ENCODE data around the gene BTRC.

The BTRC gene

DNA sequence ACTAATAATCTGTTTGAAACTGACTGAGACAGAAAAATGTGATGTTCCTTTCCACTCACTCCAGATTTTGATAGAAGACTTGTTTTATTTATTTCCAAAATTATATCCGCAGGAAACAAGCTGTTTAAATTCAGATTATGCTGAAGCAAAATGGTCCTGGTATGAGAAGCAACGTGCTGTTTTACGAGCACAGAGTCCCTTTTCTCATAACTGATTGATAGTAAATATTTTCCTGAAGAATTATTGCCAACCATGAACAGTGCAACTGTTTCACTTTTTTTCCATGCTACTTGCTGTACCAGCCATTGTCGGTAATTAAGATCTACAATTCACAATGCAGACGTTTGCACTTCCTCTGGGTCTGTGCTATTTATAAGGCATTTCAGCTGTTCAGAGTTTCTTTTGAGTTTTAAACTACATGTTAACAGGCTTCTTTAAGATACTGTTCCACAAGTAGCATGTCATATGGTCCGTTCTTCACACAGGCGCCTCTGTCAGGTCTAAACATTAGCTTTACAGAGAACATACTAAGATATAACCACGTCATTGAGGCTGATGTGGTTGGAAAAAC lies 130.3 kb downstream of the BTRC start:
- DNase-seq (ENCODE audit: low read depth), result no peak

DNA sequence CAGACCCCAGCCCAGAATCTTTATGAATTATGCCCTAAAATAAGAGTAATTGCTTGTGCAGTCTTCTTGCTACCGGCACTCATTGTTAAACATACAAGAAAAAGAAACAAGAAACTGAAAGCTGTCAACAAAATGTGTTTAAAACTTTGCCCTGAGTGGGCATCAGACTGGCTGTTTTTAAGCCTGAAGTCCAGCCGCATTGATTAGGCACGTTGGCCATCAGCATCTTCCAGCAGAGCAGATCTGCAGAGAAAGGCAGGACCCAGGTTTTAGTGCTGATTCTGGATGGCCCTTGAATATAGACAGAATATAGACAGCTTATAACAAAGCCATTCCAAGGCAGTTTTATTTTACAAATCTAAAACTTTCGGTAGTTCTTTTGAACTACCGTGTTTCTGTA lies 131.2 kb downstream of the BTRC start:
- DNase-seq (ENCODE audit: low read depth), result no peak

DNA sequence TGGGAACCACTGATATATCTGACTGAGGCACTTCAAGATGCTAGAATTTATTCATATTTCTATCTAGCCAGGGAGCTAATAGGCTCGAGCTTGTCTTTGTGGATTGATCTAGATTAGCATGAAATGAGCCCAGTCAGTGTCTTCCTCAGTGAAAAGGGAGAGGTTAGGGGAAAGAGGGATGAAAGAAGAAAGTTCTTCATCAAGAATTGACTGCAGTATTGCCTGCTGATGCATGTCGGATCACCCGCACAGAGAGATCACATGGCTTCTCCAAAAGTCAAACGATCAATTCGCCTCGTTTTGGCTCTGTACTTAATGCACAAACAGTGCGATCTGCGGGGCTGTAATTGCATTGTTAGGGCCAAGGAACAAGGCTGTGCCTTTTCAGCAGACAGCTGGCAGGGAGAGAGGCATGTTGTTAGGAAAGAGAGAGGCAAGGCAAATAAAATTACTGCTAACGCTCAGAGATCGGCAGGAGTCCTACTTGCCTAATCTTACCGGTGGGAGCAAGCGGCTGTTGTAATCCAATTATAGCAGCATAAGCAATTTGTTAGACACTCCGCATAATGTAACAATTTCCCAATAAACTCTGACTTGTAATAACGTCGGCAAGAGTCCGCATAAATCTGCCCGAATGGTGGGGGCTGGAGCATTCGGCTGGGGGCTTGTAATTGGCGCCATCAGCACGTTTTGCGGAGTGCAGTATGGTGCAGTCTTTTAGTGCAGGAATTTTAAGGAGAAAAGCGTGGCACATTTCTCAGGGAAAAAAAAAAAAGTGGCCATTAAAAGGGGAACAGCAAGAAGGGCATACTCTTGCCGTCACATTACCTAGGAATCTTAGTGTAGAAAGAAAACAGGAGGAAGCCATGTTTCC lies 132.0 kb downstream of the BTRC start:
- DNase-seq (ENCODE audit: low read depth), result no peak

DNA sequence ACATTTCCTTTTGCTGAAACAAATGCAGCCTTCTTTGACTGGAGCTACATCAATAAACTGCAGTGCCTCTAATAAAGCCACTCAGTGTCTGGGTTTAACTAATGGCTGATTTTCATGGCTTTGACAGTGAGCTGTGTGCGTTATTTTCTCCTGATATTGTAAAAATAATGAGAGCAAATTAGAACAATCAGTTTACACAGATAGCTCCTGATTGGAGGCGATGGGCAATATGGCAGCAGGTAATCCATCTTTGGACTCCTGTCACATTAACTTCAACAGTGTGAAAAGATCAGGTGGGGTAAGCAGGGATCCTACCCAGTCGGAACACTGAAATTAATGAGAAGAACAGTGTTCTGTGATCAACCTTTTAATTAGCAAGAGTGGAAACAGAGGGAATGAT lies 133.4 kb downstream of the BTRC start:
- no peak for DNase-seq (ENCODE audit: low read depth)

DNA sequence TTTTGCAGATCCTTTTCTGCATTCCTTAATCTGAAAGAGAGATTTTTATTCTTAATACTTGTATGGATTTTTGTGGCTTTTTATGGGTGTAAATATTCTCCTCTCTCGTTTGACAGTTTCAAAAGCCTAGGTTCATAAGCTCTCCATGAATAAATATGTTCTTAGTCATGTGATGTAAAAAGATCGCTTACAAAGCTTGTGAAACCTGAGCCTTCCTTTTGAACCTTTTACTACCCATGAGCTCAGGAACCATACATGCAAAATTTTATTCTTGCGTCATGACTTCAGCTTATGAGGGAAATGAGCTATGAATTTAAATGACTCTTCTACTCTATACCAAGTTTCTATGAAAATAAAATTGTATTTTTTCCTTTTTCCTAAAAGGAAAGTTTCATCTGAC lies 135.4 kb downstream of the BTRC start:
- DNase-seq (ENCODE audit: low read depth), result no peak

DNA sequence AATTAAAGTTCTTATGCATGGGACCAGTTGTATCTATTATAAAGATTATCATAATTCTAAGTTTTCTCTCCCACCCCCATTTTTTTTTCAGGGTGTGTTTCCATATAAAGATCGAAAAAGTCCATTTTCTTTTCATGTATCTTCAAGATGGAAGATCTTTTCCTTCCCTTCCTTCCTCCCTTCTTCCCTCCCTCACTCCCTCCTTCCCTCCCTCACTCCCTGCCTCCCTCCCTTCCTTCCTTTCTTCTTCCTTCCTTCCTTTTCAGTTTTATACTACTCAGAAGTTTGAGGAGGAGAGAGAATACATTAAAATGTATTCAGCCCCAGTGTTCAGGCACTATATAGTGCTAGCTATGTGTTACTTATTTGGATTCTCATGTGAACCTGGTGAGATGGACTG lies 136.1 kb downstream of the BTRC start:
- no peak for DNase-seq (ENCODE audit: low read depth)

DNA sequence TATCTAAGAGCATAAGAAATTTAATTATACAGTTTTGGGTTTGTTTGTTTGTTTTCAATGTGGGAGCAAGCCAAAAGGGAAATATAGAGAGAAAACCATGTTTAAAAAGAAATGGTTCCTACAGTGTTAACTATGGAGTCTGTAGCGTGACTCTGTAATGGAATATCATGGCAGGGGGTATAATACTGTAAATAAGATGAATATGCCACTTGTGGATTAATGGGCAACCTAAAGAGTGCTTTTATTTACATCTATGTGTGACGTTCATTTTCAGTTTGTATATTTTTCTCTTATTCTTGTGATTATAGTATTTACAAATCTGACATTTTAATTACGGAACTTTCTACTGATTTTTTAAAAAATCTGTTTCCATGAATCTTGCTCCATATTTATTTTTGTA lies 138.2 kb downstream of the BTRC start:
- DNase-seq (ENCODE audit: low read depth), result no peak

DNA sequence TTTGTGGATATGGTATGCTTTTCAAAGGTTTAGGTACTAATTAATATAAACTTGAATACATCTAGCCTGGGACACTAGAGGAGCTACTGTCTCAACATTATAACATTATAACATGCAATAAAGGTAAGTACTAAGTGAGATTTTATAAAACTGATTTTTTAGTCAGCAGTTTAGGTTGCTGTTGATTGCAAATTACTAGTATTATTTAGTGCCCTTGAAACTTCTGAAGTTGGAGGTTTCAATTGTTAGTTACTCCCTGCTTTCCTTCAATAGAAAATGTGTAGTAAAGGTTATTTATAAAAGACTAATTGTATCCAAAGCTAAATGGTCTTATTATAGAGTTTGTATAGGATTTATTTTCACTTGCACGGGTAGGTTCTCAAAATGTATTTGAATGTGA lies 138.8 kb downstream of the BTRC start:
- DNase-seq (ENCODE audit: low read depth), result no peak

DNA sequence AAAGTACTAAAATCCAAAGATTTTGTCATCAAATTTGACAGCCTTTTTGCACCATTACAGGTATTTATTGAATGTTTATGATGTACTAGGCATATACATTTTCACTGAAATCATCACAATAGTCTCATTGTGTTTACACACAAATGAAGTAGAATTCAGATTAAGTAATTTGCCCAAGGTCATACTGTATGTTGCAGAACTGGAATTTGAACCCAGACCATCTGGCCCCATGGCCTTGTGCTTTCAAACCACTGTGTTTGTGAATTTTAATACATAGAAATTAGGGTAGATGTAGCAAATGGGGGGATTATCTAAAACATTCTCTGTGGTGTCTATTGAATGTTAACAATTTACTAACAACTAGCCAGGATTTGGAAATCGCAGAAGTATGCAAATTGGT lies 139.3 kb downstream of the BTRC start:
- no peak for DNase-seq (ENCODE audit: low read depth)

DNA sequence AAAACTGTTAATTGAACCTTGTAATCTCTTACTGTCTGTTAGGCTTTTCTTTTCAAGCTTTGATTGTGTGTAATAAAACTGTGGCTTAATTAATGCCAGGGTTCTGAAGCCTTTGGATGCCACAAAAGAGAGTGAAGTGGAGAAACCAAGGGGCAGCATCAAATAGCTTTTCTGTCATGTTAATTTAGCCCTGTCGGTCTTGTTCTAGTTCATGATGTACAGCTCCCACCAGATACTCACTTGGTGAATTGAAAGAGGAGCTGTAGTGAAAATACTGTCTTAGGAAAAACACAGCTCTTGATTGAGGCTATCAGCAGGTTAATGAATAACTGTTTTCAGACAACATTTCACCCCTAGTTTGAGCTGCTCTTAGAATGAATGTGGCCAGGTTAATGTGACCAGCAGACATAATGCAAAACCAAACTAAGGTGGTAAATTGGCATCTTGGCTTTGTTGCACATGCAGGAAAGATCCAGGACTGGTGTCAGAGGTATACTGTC lies 139.9 kb downstream of the BTRC start:
- DNase-seq (ENCODE audit: low read depth), result no peak

DNA sequence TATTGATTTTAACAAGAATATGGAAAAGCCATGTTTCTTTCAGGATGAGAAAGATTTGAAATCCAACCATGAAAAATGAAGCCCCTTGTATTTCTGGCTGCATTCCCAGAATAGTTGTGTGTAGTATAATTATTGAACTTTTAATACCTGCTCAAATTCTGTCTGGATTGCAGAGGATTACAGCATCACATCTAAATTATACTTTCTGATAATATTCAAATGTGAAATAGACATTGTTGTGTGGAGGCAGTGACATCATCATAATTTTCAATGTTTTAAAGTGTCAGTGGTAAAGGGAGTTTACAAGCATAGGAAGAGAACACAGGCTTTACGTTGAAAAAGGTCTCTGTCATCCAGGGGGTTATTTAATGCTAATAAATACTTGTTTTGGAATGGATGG lies 140.7 kb downstream of the BTRC start:
- DNase-seq (ENCODE audit: low read depth), result no peak

DNA sequence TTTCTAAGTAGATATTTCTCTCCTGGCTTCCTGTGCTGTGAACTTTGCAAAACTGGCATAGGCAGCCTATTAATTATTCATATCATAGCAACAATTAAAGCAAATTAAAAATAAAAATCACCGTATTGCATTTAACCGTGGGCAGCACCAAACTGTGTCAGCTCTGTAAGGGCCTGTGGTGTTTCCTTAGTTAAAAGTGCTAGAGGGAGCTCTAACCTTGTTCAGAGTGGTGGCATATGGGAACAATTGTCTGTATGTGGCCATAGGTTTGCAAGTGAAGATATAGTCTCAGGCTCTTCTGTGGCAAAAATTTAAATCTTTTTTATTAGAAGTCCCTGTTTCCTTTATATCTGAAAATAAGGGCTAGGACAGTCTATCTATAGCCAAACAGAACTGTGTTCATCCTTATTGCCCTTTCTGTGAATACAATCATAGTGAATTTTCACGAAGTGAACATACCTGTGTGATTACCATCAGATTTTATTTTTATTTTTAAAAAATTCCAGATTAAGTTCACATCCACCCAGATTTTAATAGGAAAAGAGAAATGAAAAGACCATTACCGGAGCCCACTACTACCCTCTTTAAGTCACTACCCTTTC lies 141.5 kb downstream of the BTRC start:
- no peak for DNase-seq (ENCODE audit: low read depth)

DNA sequence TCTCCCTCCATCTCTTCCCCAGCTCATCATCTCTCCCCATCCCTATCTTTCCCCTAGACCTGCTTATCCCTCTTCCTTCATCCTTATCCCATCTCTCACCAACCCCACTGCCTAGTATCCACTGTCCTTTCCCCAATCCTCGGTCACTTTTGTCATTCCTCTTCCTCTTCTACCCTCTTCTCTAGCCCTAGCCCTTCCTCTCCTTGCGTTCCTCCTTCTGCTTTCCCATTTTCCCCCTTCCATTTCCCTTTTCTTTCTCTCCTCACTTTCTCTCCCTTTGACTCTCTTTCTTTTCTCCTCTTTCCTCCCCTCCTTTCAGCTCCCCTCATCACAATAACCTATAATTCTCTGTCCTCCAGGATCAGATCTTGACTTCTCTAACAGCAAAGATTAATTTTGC lies 150.5 kb downstream of the BTRC start:
- DNase-seq (ENCODE audit: low read depth), result no peak

DNA sequence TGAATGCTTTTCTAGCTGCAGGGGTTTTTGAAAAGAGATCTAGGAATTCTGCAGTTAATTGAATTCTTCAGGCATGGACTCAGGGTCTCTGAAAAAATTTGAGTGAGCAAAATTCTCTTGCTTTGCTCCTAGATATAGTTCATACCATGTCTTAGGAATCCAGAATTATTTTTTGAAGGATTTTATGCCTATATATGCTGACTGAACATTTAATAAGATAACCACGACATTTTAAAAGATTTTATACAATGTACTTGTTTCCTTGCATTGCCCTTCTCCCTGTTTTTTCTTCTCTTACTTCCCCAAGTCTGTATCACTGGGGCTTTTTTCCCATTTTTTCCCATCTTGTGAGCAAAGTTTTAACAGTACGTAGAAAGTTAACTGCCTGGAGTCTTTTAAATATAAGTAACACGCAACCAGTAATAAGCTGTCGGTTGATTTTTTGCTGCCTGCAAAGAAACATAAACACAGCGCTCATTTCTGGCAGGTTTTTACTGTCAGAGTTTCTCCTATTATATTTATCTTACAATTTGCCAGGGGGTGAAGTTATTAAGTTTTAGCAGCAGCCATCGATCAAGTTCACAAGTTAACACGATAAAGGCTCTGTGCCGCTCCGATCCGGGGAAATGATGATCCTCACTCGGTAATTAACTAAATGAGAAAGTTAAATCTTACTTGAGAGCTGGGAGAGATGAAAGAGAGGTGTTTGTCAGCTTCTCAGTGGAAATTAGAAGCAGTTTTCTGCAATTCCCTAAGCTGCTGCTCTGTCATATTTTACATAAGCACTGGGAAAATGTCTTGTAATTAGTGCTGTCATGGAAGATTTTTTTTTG lies 153.1 kb downstream of the BTRC start:
- DNase-seq (ENCODE audit: low read depth), result no peak

DNA sequence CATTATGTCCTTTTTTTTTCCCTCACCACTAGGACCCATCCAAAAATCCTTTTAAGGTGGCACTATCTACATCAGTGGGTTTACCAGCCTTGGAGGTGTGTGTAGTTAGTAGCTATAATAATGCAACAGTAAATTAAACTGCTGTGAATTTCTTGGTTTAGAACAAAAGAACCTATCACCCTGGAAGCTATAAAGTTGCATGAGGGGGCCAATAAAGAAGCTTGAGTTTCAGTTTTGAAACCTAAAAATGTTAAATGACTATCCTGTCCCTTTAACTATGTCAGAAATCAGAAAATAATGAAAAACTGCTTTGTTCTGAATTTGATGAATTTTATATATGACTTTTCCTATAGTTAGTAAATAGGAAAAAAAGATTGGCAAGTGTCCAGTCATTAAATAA lies 153.9 kb downstream of the BTRC start:
- no peak for DNase-seq (ENCODE audit: low read depth)

DNA sequence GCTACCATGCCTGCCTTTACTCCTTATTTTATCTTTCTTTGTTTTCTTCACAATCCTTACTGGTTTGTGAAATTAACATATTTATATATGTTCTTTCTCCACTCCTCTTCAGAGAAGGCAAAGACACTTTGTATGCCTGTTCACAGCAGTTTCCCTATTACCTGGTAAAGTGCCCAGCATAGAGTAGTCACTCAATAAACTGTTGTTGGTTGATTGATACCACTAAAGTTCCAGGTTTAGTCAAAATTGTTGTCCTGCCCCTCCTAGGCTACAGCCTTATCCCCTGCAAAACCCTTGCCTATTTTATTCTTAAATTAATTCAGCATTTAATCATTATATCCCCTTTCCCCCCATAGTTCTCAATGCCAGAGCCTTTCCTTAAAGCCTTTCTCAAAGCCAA lies 158.0 kb downstream of the BTRC start:
- no peak for DNase-seq (ENCODE audit: low read depth)

DNA sequence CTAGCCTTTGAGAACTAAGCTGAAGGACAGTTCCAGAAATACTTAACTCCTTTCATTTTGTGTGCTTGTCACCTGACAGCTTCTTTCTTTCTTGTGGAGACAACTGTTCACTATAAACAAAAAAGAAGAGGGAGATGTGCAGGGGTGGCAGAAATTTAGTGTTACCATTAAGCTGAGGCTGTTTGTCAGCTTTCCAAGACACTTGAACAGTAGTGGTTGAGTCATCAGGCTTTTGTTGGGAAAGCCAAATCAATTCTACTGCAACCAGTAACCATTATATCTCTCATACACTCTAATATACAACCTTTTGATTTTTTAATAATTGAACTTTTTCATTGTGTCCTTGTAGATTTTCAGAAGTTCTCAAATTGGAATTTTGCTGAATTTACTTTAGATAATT lies 158.8 kb downstream of the BTRC start:
- no peak for DNase-seq (ENCODE audit: low read depth)

DNA sequence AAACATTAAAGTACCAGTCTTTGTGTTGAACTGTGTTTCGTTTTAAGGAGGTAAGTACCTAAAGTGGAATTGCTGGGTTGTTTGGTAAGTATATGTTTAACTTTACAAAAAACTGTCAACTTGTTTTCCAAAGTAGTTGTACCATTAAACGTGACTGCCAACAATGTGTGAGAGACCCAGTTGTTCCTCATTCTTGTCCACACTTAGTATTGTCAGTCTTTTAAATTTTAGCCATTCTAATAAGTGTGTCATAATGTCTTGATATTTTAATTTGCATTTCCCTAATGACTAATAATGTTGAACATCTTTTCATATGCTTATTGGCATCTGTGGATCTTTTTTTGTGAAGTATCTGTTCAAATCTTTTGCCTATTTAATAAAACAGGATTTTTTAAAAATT lies 159.8 kb downstream of the BTRC start:
- DNase-seq (ENCODE audit: low read depth), result no peak

DNA sequence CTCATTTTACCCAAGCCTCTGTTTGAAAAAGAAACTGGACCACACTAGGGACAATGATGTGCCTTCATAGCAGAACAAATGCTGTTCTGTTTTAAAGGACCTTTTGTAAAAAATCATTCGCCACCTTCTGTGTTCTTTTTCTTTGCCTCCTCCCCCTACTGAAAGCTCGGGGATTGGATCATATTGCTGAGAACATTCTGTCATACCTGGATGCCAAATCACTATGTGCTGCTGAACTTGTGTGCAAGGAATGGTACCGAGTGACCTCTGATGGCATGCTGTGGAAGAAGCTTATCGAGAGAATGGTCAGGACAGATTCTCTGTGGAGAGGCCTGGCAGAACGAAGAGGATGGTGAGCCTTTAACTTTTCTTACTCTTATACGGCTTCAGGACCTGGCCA lies 171.9 kb downstream of the BTRC start:
- DNase-seq (ENCODE audit: low read depth), result no peak

DNA sequence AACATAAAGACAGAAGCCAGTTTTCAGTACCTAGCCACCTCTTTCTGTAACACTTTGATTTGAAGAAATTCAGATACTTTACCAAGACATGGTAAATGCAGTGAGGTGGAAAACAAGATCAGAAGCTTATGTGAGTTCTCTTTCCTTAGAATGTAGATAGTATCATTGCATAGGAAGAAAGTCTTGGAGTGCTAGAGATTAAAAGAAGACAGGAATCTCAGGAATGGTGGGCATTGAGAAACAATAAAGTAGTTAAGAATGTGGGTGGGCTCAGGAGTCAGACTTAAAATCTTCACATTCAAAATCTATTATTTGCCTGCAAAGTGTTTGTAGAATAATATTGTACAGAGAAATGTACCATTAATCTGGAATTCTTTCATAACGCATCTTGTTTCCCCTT lies 175.2 kb downstream of the BTRC start:
- DNase-seq (ENCODE audit: low read depth), result no peak

DNA sequence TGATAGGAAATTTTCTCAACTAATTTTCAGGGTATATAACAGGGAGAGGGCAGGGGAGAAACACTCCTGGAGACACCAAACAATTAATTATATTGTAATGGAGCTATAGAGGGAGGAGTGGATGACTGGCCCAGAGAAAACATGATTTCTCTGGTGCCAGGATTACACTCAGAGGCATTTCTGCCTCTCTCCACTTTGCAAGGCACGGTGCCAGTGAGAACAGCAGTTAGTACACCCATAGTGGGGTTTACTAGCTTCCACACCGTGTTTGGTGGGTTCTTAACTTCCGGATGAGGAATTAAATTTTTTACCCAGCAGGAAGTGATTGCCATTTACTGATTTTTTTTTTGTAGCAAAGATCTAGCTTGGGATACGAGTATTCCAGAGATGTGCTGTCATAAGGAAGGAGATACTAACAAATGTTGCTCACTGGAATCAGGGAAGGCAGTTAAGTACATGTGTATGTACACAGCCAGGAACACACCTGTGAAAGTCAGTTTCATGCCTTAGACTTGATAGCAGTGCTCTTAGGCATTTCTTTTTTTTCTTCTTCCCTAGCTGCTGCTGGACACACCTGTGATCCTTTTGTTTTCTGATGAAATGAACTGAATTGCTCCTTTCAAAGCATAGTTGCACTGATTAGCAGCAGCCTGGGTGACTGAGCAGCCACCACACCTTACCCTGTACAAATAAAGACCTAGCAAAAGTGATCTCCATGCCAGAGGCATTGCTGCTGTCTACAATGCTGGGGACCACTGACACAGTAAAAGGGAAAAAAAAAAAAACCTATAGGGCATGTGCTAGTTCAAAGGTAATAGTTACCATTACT lies 176.0 kb downstream of the BTRC start:
- no peak for DNase-seq (ENCODE audit: low read depth)

DNA sequence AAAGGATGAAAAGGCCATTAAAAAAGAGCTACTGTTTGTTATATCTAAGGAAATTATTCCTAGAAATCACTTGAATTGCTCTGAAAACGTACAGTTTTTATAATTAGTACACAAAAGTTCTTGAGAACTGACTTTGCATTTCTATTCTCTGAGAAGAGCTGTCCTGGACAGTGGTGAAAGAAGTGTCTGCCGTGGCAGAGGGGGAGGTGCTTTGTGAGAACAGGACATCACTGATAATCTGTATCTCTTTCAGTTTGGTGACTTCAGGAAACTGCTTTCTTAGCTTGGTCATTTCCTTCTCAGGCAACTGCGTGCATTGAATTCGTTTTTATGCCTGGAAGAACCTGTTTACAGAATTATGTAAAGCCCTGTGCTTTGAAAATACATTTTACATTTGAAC lies 182.0 kb downstream of the BTRC start:
- no peak for DNase-seq (ENCODE audit: low read depth)
